HEK293T (cell line): ENCODE results near the gene VTN.

ENCODE experiments used
- FOXK2 ChIP-seq: fragments of 450-650 bp; IDR thresholded peaks from 2 replicates; pipeline ENCODE4 v1.6.1; 2016; ENCODE audit warnings: mild to moderate bottlenecking
- FOXM1 ChIP-seq: fragments of 450-650 bp; IDR thresholded peaks from 2 replicates; pipeline ENCODE4 v1.6.1; 2017; ENCODE audit warnings: mild to moderate bottlenecking, borderline replicate concordance
- L3MBTL2 ChIP-seq: fragments of 450-650 bp; conservative IDR thresholded peaks from 2 replicates; pipeline ENCODE4 v1.6.1; 2016; ENCODE audit warnings: mild to moderate bottlenecking
- PKNOX1 ChIP-seq: fragments of 450-650 bp; IDR thresholded peaks from 2 replicates; pipeline ENCODE4 v1.6.1; 2016
- SP1 ChIP-seq: fragments of 450-650 bp; IDR thresholded peaks from 2 replicates; pipeline ENCODE4 v1.6.1; 2017

GRCh38 chr17:28325211-28325610, 44.9 kb downstream of the VTN start:
- no peak for TF ChIP-seq SP1
- no peak for TF ChIP-seq FOXK2
- TF ChIP-seq L3MBTL2 = no peak
- TF ChIP-seq PKNOX1 = no peak
- TF ChIP-seq FOXM1 = no peak
